Aorta (tissue), 5 donors: Measurements from ENCODE around the gene MOV10L1. TPM values are rescaled to one million over a fixed set of nuclear protein-coding genes. Genes with fewer than 3 reads are reported as not detected.
"Not testable (repeated sequence)": the region's sequence is repeated elsewhere in the genome, so short reads cannot be mapped to it uniquely, and the experiment has no call there.

Source experiments
- ATAC-seq: fragments of 200-7000 bp; cut with Tn5 transposase; one replicate; pipeline ENCODE4 v1.9.1; 2022; ENCODE audit warnings: moderate library complexity; ENCODE audit not compliant: low FRiP score
- DNase-seq, 2 donors: peaks; one replicate each; pipeline ENCODE4 v3.0.0-alpha.2; 2020
- H3K27ac ChIP-seq, 2 donors: one replicate each; pipeline ENCODE4 v1.5.1; 2013; ENCODE audit warnings: low read length in 2 of 2, mild to moderate bottlenecking in 2 of 2, moderate library complexity in 2 of 2, control low read depth in 1 of 2, inconsistent platforms in 1 of 2, low read depth in 1 of 2
- H3K27me3 ChIP-seq, 2 donors: one replicate each; pipeline ENCODE4 v1.6.1; 2013; ENCODE audit warnings: control low read depth in 1 of 2, low read length in 1 of 2, mild to moderate bottlenecking in 1 of 2, moderate library complexity in 1 of 2; ENCODE audit not compliant: insufficient read depth in 2 of 2, control insufficient read depth in 1 of 2
- H3K36me3 ChIP-seq, 2 donors: one replicate each; pipeline ENCODE4 v1.6.1; 2013; ENCODE audit warnings: control low read depth in 1 of 2, low read length in 1 of 2, mild to moderate bottlenecking in 1 of 2; ENCODE audit not compliant: insufficient read depth in 2 of 2, control insufficient read depth in 1 of 2
- H3K4me1 ChIP-seq, 2 donors: one replicate each; pipeline ENCODE4 v1.6.1; 2013; ENCODE audit warnings: low read length in 2 of 2, control low read depth in 1 of 2, mild to moderate bottlenecking in 1 of 2, moderate library complexity in 1 of 2; ENCODE audit not compliant: insufficient read depth in 2 of 2, control insufficient read depth in 1 of 2
- H3K4me3 ChIP-seq, 2 donors: one replicate each; pipeline ENCODE4 v1.5.1; 2013; ENCODE audit warnings: low read length in 2 of 2, control low read depth in 1 of 2, mild to moderate bottlenecking in 1 of 2
- H3K9me3 ChIP-seq: one replicate; pipeline ENCODE4 v1.6.1; 2013; ENCODE audit warnings: mild to moderate bottlenecking, low read length; ENCODE audit not compliant: control insufficient read depth
- WGBS, 2 donors: extraction: QIAGEN DNeasy Blood & Tissue Kit; methylation state at CpG; one replicate each; pipeline ENCODE4 v1.1.7; 2013; 5-methylcytosine and 5-hydroxymethylcytosine counted together
- intact Hi-C, 2 donors: fragments of 100-400 bp; cut with DNase I; formaldehyde crosslinking; loops; one replicate each; pipeline versions ENCODE4 v1.14.2 to v1.15.0; 2022
- polyA plus RNA-seq, 2 donors: library from polyadenylated mRNA; stranded (reverse); fragments of 200-250 nt; gene quantifications; one replicate each; pipeline ENCODE4 v1.2.3, GENCODE V29; 2013
- total RNA-seq, 2 donors: library from RNA; stranded (reverse); fragmentation: NEBNext Ultra II Directional; extraction: Animal tissue kit (Norgen Biotek cat#: 25700); gene quantifications; one replicate each; pipeline ENCODE4 v1.2.1, GENCODE V29; 2021
- donor health status: healthy with polysubstance abuse.
- donor health status: Bipolar disorder and iron deficiency.
- donor health status: DM: no; HTN: no; CAD: no.
- donor health status: DM: no; HTN: no; CAD: no.
- donor health status: DM: yes; HTN: yes; CAD: no.

The MOV10L1 gene
- total and polyA plus RNA-seq, 4 donors = 0.10 to 4.2 (median 2.4) TPM

DNA sequence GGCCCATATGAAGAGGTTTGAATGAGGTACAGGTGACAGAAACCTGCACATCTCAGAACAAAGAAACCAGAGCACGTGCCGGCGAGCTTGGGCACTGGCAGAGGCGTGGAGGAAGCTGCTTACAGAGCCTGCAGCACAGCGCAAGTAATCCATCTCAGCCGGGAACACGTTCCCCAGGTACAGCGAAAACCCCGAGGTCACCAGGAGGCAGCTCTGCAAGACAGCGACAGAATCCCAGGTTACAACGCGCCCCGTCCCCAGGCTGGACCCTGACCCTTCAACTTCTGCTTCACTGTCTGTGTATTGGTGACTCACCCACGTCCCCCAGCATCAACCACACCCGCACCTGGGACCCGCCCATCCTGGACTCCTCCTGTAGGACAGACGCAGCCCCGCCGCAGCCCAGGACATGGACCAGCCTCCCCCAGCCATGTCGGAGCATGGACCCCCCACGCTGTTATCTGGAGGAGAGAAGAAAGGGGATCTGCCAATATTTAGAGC, 6.8 kb upstream of the MOV10L1 start:
- intact Hi-C loops = no loop called here
- no peaks in the 10 kb centered on the region for H3K36me3 ChIP-seq
- no peak overlapping the region for H3K4me3 ChIP-seq
- ATAC-seq = no peak
- H3K9me3 ChIP-seq = no peaks in the 10 kb centered on the region
- WGBS, 2 donors = 91 to 93% methylated on average over 21 of the region's 21 CpGs
- no peak overlapping the region for H3K27ac ChIP-seq
- no peaks in the 10 kb centered on the region for H3K4me1 ChIP-seq
- peak in 1 of 2 donors; percentile 73 for DNase-seq
- H3K27me3 ChIP-seq = no peaks in the 10 kb centered on the region

DNA sequence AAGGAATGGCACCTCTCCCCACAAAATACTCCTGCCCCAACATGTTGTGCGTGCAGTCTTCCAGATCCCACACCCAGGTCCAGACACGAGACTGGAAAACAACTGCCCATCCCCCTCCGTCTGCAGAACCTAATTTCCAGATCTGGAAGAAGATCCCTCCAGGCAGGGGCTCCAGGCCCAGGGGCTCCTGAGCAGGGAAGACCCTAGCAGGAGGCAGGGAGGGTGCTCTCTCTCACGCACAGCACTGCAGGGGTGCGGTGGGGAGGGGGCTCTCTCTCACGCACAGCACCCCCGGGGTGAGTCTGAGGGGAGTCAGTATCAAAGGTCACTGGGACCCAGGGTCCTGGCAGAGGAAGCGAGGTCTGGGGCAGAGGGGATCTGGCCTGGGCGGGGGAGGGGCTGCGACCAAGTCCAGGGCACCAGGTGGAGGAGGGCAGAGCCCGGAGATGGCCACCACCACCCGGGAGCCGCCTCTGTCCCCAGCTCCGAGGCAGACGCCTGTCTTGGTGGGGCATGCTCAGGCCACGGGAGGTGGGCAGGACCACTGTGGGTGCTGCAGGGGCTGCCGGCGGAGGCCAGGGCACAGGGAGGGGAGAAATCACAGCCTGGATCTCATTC, 6.2 kb upstream of the MOV10L1 start:
- Histone ChIP-seq H3K27me3 (no peaks in the 10 kb centered on the region), H3K4me1 (no peaks in the 10 kb centered on the region), H3K4me3 (no peak overlapping the region), H3K36me3 (no peaks in the 10 kb centered on the region), H3K27ac (no peak overlapping the region), H3K9me3 (no peaks in the 10 kb centered on the region)
- WGBS, 2 donors = 80 to 83% methylated on average over 18 of the region's 18 CpGs
- intact Hi-C loops = no loop called here
- ATAC-seq (no peak), DNase-seq (peak in 1 of 2 donors; percentile 61)

DNA sequence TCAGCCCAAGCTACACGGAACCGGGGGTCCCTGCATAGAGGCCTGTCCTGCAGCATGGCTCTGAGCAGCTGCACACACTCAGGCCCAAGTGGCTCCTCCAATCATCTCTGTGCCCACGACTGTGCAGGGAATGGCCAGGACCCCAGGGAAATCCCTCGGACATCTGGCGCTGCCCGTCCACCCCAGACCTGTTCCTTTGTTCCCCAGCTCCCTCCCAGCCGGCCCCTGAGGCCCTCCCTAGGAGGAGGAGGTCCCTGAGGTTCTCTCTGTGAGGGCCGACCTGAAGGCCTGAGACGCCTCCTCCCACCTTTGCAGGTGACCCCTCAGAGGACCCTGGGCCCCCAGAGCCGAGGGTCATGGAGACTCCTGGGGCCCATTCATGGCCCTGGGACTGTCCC, 5.7 kb upstream of the MOV10L1 start:
- DNase-seq = peak in 1 of 2 donors; percentile 56
- no peak for ATAC-seq
- no peak overlapping the region for H3K27ac ChIP-seq
- no peaks in the 10 kb centered on the region for H3K36me3 ChIP-seq
- intact Hi-C loops = no loop called here
- H3K4me3 ChIP-seq = no peak overlapping the region
- WGBS, 2 donors = 85 to 88% methylated on average over 10 of the region's 10 CpGs
- H3K27me3 ChIP-seq = no peaks in the 10 kb centered on the region
- H3K9me3 ChIP-seq = no peaks in the 10 kb centered on the region
- H3K4me1 ChIP-seq = no peaks in the 10 kb centered on the region

DNA sequence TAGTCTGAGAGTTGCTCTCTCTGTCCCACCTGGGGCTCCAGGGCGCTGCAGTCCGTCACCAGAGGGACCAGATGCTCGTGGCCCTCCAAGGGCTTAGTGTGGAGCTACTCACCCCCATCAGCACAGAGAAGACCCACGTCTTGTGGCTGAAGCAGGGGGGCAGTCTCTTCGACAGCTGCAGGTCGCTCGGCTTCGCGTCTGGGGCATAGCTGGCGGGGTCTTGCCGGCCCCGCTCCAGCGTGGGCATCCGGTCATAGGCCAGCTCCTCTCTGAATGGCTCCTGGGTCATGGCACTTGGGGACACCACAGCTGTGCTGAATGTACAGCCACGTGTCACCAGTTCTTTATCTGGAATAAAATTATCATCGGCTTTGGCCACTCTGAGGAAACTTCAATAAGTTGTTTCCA, 5.2 kb upstream of the MOV10L1 start:
- Histone ChIP-seq H3K4me1 (no peaks in the 10 kb centered on the region), H3K36me3 (no peaks in the 10 kb centered on the region), H3K9me3 (no peaks in the 10 kb centered on the region), H3K4me3 (no peak overlapping the region), H3K27ac (no peak overlapping the region), H3K27me3 (no peaks in the 10 kb centered on the region)
- peak in 1 of 2 donors; percentile 42 for DNase-seq
- ATAC-seq = peak; percentile 11
- intact Hi-C loops = no loop called here
- 82 to 83% methylated on average over 16 of the region's 16 CpGs for WGBS, 2 donors

DNA sequence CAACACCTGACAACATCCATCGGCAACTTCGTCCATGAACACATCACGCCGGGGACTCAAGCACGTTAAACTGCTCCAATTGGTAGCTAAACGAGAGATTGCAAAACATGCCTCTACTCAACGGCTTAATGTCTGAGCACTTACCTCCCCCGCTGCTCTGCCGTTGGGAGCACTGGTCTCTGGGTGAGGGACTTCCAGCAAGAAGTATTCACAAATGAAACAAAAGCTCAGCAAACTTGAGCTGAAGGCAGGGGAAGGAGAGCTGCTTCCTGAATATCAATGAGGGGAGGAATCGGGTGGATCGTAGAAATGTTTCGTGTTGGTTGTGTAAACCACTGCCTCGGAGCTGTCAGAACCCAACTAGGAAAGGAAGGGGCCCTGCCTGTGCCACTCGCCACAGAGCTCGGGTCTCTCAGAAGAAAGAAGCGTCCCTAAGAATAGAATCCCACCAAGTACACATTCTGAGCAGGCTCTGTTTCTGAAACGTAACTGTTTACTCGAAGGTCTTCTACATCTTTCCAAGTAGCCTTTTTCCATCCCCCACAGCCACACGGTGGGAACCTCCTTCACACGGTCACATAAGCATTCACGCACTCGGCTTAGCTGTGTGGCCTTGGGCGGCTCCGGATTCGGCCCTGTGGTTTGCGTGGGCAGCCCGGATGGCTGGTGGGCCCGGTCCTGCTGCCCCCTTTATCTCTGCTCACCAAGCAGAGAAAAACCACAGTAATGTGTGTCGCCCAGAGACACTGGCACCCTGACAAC, 4.4 kb upstream of the MOV10L1 start, which contains the start of gene MLC1:
TSS of gene MLC1 (minus strand) at position 216 of the 762 bp plus-strand sequence. CDS start 524 bp downstream, outside the sequence.
- no peaks in the 10 kb centered on the region for H3K36me3 ChIP-seq
- intact Hi-C loops = no loop called here
- WGBS, 2 donors = 52 to 60% methylated on average over 29 of the region's 29 CpGs
- no peak within 1 kb of the TSS for H3K4me3 ChIP-seq
- H3K4me1 ChIP-seq = no peaks in the 10 kb centered on the region
- ATAC-seq (no peak), DNase-seq (peak in 1 of 2 donors; percentile 73)
- peaks cover 2% of the 10 kb centered on the region for H3K9me3 ChIP-seq
- no peak within 1 kb of the TSS for H3K27ac ChIP-seq
- no peaks in the 10 kb centered on the region for H3K27me3 ChIP-seq

DNA sequence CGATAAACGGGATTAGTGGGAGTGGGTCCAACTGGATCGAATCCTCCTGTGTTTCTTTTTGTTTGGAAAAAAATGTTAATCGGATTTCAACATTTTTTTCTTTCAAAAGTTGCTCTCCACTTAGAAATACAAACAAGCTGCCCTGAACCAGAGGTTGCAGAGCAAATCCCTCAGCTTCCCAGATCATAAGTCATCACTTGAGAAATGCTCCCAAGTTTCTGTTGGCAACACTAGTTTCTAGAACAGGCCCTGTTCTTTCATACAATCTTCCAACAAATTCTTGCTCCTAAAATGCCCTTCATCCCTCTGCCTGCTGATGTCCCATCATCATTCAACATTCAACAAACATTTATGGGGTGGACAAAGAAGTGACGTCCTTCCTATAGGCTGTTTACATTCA, 3.3 kb upstream of the MOV10L1 start:
- Histone ChIP-seq H3K4me1 (no peaks in the 10 kb centered on the region), H3K9me3 (peaks cover 2% of the 10 kb centered on the region), H3K36me3 (no peaks in the 10 kb centered on the region), H3K4me3 (no peak overlapping the region), H3K27ac (no peak overlapping the region), H3K27me3 (no peaks in the 10 kb centered on the region)
- ATAC-seq = no peak
- intact Hi-C loops = no loop called here
- DNase-seq = no peak
- 5 to 16% methylated on average over 5 of the region's 5 CpGs for WGBS, 2 donors

DNA sequence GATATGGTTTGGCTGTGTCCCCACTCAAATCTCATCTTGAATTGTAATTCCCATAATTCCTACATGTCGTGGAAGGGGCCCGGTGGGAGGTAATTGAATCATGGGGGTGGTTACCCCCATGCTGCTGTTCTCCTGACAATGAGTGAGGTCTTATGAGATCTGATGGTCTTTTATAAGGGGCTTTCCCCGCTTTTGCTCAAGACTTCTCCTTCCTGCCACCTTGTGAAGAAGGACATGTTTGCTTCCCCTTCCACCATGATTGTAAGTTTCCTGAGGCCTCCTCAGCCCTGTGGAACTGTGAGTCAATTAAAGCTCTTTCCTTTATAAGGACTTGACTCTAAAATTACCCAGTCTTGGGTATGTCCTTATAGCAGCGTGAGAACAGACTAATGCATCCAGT, 2.8 kb upstream of the MOV10L1 start:
- ATAC-seq, H3K27me3 ChIP-seq, H3K9me3 ChIP-seq, DNase-seq, H3K4me3 ChIP-seq, H3K36me3 ChIP-seq, intact Hi-C loops, H3K27ac ChIP-seq, H3K4me1 ChIP-seq: not testable (repeated sequence)
- WGBS, 2 donors = 79 to 82% methylated on average over 4 of the region's 4 CpGs

DNA sequence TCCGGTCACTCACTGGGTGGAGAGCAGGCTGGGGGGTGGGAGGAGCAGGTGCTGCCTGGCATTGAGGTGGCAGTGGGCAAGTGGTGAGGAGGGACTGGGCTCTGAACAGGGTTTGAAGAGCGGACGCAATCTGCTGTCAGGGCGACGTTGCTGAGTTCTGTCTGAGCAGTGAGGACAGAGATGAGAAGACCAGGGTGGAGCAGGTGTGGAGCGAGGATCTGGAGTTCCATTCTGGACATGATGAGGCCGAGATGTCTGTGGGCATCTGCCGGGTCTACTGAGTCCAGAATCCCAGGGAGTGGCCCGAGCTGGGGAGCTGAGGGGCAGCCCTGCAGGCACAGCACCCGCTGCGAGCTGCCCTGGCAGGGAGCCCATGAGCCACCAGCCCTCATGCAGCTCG, 2.2 kb upstream of the MOV10L1 start:
- Histone ChIP-seq H3K4me1 (no peaks in the 10 kb centered on the region), H3K4me3 (no peak overlapping the region), H3K27me3 (no peaks in the 10 kb centered on the region), H3K36me3 (no peaks in the 10 kb centered on the region), H3K27ac (no peak overlapping the region), H3K9me3 (peaks cover 2% of the 10 kb centered on the region)
- ATAC-seq = no peak
- intact Hi-C loops = no loop called here
- WGBS, 2 donors = 93% methylated on average over 12 of the region's 12 CpGs
- DNase-seq = peak in 1 of 2 donors; percentile 57

DNA sequence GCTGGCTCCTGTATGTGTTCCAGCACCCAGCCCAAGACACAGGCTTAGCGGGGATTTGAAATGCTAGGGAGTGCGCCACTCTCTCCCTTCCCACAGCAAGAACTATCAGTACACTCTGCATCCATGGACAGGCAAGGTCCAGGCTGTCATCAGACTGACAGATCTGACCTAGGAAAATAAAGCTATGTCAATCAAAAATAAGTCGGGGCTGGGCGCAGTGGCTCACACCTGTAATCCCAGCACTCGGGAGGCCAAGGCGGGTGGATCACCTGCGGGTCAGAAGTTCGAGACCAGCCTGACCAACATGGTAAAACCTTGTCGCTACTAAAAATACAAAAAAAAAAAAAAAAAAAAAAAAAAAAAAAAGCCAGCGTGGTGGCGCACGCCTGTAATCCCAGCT, 1.7 kb upstream of the MOV10L1 start:
- Histone ChIP-seq H3K27ac (no peak overlapping the region), H3K4me3 (no peak overlapping the region), H3K27me3 (no peaks in the 10 kb centered on the region), H3K4me1 (no peaks in the 10 kb centered on the region), H3K9me3 (peaks cover 2% of the 10 kb centered on the region), H3K36me3 (no peaks in the 10 kb centered on the region)
- no peak for ATAC-seq
- WGBS, 2 donors = 93 to 96% methylated on average over 12 of the region's 12 CpGs
- peak in 1 of 2 donors; percentile 25 for DNase-seq
- intact Hi-C loops = no loop called here
